Natural killer cell treated with Interleukin-12 subunit alpha and Interleukin-12 subunit beta and Interleukin-15 and Interleukin-18, amount 100 ng/mL, for 72 hours (primary cell): ENCODE measurements around the gene UBL7. TPM values are rescaled to one million over a fixed set of nuclear protein-coding genes. Genes with fewer than 3 reads are reported as not detected.
A peak's percentile ranks its signal among the peaks of the same experiment; 100 is the strongest.

Source experiments
- ATAC-seq, 2 donors: fragments of 150-1000 bp; cut with Tn5 transposase in 1 of 2; sonication (Bioruptor Pico), chemical (Tn5 transposase) in 1 of 2; 2 replicates each; pipeline ENCODE4 v1.10.0; 2021
- DNase-seq: peaks from one replicate; pipeline ENCODE4 v3.0.0; 2022; ENCODE audit warnings: low spot score
- H3K27ac Mint-ChIP-seq, 2 donors: 1 replicate in 1 of 2; 2 replicates in 1 of 2; pipeline ENCODE4 v1.8.0; 2022; ENCODE audit warnings: mixed read lengths in 2 of 2, mild to moderate bottlenecking in 1 of 2, moderate library complexity in 1 of 2
- H3K27me3 Mint-ChIP-seq, 2 donors: 1 replicate in 1 of 2; 2 replicates in 1 of 2; pipeline ENCODE4 v1.8.0; 2022; ENCODE audit warnings: mixed read lengths in 2 of 2
- H3K36me3 Mint-ChIP-seq: one replicate; pipeline ENCODE4 v1.8.0; 2022; ENCODE audit warnings: mixed read lengths
- H3K4me1 Mint-ChIP-seq, 2 donors: 1 replicate in 1 of 2; 2 replicates in 1 of 2; pipeline ENCODE4 v1.8.0; 2022; ENCODE audit warnings: low read depth in 2 of 2, mixed read lengths in 2 of 2, mild to moderate bottlenecking in 1 of 2
- H3K4me3 Mint-ChIP-seq: one replicate; pipeline ENCODE4 v1.8.0; 2022; ENCODE audit warnings: mixed read lengths
- H3K9me3 Mint-ChIP-seq: 2 replicates; pipeline ENCODE4 v1.8.0; 2022; ENCODE audit warnings: mixed read lengths
- total RNA-seq, 2 donors: library from RNA; stranded (reverse); gene quantifications; one replicate each; pipeline ENCODE4 v1.2.3, GENCODE V29; 2022

Gene UBL7
- total RNA-seq, 2 donors from 2014 or later = 34.3 to 38.9 TPM

DNA sequence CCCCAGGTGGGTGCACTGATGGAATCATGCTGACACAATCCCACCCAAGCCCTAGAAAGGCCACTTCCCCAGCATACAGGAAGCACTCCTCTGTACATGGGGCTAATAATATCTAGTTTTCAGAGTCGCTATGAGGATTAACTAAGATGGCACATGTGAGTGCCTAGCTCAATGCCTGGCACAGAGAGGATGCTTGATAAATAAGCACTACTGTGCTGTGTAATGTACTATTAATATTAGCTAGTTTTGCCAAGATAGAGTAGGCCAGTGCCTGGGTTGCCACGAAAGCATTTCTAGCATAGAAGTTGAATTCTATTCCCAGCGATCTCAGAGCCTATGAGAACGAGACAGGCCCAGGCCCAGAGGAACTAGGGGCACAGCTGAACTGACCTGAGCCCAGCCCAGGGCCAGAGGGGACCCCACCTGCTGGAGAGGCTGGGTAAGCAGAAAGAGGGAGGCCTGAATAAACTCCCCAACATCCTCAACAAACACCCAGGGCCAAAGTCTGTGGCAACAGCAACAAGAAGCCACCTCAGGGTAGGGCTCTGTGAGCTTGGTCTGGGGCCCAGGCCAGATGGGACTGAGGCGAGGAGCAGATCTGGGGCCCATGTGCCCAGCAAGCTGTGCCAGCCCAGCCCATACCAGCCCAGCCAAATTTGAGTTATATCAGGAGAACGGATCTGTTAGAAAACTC is 19.6 kb downstream of the UBL7 start:
- no peak overlapping the region for H3K27ac Mint-ChIP-seq
- DNase-seq (no peak), ATAC-seq (no peak)
- H3K9me3 Mint-ChIP-seq = no peaks in the 10 kb centered on the region
- H3K36me3 Mint-ChIP-seq = no peaks in the 10 kb centered on the region
- no peak overlapping the region for H3K4me3 Mint-ChIP-seq
- peaks cover 8 to 11% of the 10 kb centered on the region in 2 donors for H3K4me1 Mint-ChIP-seq
- H3K27me3 Mint-ChIP-seq = no peaks in the 10 kb centered on the region

DNA sequence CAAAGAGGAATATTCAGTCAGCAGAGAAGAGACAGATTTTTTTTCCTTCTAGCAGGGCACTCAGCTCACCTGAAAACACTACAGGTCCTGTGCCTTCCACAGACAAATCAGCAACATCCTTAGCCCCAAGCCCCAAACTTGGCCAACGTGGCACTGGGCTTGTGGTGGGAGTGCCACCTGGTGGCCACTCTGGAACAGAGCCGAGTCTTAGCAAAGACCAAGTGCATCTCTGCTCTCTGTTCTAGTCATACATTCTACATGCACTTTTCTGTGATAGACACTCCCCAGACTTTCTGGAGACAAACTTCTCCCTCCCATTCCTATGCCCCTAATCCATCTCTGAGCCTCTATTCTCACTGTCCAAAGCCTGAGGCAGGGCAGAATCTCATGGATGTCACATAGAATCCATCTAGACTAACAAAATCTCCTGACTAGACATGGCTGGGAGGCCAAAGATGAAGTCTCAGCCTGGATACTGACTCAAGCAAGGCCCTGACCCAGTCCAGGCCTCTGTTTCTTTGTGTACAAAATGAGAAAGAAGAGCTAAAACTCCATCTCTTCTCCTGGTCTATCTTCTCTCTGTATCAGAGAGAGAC is 22.1 kb downstream of the UBL7 start:
- Mint-ChIP-seq H3K9me3 (no peaks in the 10 kb centered on the region), H3K4me3 (no peak overlapping the region), H3K4me1 (peaks cover 27 to 32% of the 10 kb centered on the region in 2 donors), H3K27ac (peak overlapping the region; percentile 64 to 68), H3K36me3 (no peaks in the 10 kb centered on the region), H3K27me3 (no peaks in the 10 kb centered on the region)
- DNase-seq (peak; percentile 71), ATAC-seq (peak; percentile 60 to 67)

DNA sequence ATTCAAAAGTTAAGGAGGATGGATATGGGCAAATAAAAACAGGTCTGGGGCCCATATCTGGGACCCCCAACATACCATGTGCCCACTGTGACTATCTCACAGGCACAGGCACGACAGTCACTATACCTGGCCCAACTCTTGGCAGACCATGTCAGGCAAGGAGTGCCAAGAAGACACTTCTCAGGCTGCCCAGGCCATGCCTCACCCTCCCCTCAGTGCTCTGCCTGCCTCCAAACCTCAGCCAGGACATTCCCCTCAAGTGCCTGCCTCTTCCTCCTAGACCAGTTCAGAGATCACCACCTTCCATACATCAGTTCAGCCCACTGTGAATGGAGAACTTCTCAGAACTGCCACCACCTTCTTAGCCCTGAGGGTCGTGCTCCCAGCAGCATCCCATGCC is 22.8 kb downstream of the UBL7 start:
- DNase-seq (no peak), ATAC-seq (no peak)
- Mint-ChIP-seq H3K4me3 (no peak overlapping the region), H3K9me3 (no peaks in the 10 kb centered on the region), H3K36me3 (no peaks in the 10 kb centered on the region), H3K27me3 (no peaks in the 10 kb centered on the region), H3K27ac (peak overlapping the region; percentile 64 to 68), H3K4me1 (peaks cover 27 to 32% of the 10 kb centered on the region in 2 donors)

- H3K4me1 Mint-ChIP-seq = peaks cover 55 to 59% of the 10 kb centered on the region in 2 donors
- no peak for ATAC-seq
- DNase-seq = no peak
- H3K27ac Mint-ChIP-seq = peak overlapping the region; percentile 85 to 89
- H3K4me3 Mint-ChIP-seq = peak overlapping the region; percentile 82
- no peaks in the 10 kb centered on the region for H3K27me3 Mint-ChIP-seq
- no peaks in the 10 kb centered on the region for H3K9me3 Mint-ChIP-seq
- no peaks in the 10 kb centered on the region for H3K36me3 Mint-ChIP-seq
These were observed 26.5 kb downstream of the UBL7 start for GRCh38 chr15:74434263-74435136.

GRCh38 chr15:74433592-74434262 is 27.2 kb downstream of the UBL7 start, which contains the start of gene SEMA7A:
TSS of gene SEMA7A (minus strand) at chr15:74433958. CDS start at chr15:74433918, 40 bp downstream.
- peaks cover 55 to 60% of the 10 kb centered on the region in 2 donors for H3K4me1 Mint-ChIP-seq

DNA sequence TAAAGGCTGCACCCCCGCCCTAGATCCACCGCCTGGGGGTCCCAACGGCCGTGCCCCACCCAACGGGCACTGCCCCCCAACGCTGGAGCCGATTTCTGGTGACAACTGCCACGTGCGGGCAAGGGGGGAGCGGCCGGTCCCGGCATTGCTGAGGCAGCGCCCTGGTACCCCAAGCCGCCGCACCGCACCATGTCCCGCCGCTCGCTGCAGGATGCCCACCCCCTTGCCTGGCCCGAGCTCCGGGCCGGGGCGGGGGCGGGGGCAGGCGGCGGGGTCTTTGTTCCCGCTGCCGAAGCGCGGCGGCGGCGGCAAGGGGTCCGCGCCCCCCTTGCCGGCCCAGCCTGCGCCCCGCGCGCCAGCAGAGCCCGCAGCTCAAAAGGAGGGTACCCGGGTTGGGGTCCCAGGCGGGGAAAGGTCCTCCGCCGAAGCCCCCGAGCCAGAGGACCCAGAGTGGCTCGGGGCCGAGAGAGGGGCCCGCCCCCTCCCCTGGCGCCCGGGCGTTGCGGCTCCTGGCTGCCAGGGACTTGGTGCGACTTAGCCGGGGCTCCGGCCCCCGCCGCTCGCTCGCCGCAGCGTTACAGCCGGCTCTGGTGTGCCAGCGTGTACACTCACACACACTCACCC is 27.9 kb downstream of the UBL7 start:
- Mint-ChIP-seq H3K27ac (peak overlapping the region in 1 of 2 donors; percentile 61), H3K4me3 (peak overlapping the region; percentile 89), H3K27me3 (no peaks in the 10 kb centered on the region), H3K9me3 (no peaks in the 10 kb centered on the region), H3K36me3 (no peaks in the 10 kb centered on the region), H3K4me1 (peaks cover 55 to 58% of the 10 kb centered on the region in 2 donors)
- DNase-seq = no peak
- ATAC-seq = peak in 1 of 2 donors; percentile 24

More at GRCh38 chr15:74433592-74434262, 27.2 kb downstream of the UBL7 start, which contains the start of gene SEMA7A:
- Mint-ChIP-seq H3K36me3 (no peaks in the 10 kb centered on the region), H3K4me3 (peak within 1 kb of the TSS; percentile 89), H3K9me3 (no peaks in the 10 kb centered on the region), H3K27me3 (no peaks in the 10 kb centered on the region), H3K27ac (peak within 1 kb of the TSS; percentile 85 to 89)
- ATAC-seq (peak; percentile 94 to 97), DNase-seq (peak; percentile 94)

DNA sequence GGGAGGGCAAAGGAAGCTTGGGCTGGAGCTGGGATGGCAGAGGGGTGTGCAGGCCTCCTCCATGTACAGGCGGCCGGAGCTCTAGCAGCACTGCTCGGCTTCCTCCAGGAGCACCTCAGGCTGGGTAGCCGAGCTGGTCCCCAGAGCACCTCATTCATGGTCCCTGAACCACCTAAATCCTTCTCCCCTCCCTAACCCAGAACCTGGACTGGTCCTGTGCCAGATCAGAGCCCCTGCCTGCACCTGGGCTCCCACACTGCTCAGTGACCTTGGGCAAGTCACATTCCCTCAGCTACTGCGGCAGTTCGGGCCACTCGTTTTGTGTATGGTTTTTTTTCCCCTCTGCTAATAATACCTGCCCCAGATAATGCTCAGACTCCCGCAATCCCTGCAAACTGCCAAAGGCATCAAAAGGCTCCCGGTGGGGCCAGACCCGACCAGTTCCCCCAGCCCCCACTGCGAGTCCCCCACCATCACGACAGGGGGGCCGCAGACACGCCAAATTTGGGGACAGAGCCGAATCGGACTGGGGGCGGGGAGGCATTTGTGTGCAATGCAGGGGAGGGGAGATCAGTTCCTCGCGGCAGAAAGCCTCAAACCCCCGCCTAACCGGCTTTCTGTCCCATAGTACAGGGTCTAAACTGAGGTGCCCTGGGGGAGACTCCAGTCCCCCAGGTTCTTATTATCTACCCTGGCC is 28.5 kb downstream of the UBL7 start:
- Mint-ChIP-seq H3K4me3 (peak overlapping the region; percentile 89), H3K27ac (peak overlapping the region in 1 of 2 donors; percentile 61), H3K27me3 (no peaks in the 10 kb centered on the region), H3K36me3 (no peaks in the 10 kb centered on the region), H3K9me3 (no peaks in the 10 kb centered on the region), H3K4me1 (peaks cover 60 to 61% of the 10 kb centered on the region in 2 donors)
- no peak for DNase-seq
- no peak for ATAC-seq

GRCh38 chr15:74431645-74432044 is 29.3 kb downstream of the UBL7 start:
- Mint-ChIP-seq H3K9me3 (no peaks in the 10 kb centered on the region), H3K4me3 (peak overlapping the region; percentile 89), H3K4me1 (peaks cover 62 to 64% of the 10 kb centered on the region in 2 donors), H3K27me3 (no peaks in the 10 kb centered on the region), H3K36me3 (no peaks in the 10 kb centered on the region), H3K27ac (peak overlapping the region; percentile 61 to 75)
- DNase-seq (no peak), ATAC-seq (no peak)

DNA sequence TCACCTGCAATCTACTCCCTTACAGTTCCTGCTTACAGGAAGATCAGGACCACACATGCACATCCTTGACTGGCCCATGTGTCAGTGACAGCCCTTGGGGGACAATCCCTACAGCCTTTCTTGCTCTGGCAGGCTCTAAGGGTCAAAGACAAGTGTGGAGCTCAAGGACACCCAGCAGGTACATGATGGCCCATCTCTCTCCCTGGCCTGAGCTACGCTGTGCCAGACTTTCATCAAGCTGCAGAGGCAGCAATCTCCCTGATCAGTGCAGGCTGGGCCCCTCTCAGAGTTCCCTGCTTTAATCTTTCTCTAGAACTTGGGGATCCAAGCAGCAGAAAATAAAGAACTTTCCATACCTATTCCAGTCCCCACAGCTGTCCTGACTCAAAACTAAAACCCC is 29.8 kb downstream of the UBL7 start:
- peak overlapping the region; percentile 61 to 75 for H3K27ac Mint-ChIP-seq
- DNase-seq (no peak), ATAC-seq (no peak)
- peak overlapping the region; percentile 89 for H3K4me3 Mint-ChIP-seq
- H3K4me1 Mint-ChIP-seq = peaks cover 64 to 65% of the 10 kb centered on the region in 2 donors
- H3K27me3 Mint-ChIP-seq = no peaks in the 10 kb centered on the region
- no peaks in the 10 kb centered on the region for H3K36me3 Mint-ChIP-seq
- H3K9me3 Mint-ChIP-seq = no peaks in the 10 kb centered on the region

DNA sequence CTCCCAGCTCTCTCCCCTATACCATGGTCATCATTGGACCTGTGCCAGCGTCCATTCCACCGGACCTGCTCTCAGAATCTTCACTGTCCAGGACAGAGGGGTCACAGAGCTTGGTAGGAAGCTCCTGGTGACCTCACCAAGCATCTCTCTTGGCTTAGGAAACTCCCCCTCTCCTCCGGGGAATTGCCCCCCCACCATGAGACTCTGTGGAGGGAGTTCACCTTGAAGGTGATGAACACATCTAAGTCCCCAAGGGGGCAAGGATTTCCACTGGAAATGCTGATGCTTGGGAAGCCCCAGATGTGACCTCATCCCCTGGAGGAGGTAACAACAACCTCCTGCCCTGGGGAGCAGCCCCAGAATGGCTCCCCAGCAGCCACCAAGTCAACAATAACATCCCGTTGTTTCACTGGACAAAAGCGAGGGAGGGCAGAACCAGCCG is 30.4 kb downstream of the UBL7 start:
- no peaks in the 10 kb centered on the region for H3K36me3 Mint-ChIP-seq
- peaks cover 59 to 62% of the 10 kb centered on the region in 2 donors for H3K4me1 Mint-ChIP-seq
- no peak overlapping the region for H3K4me3 Mint-ChIP-seq
- no peak for DNase-seq
- H3K9me3 Mint-ChIP-seq = no peaks in the 10 kb centered on the region
- ATAC-seq = no peak
- H3K27me3 Mint-ChIP-seq = no peaks in the 10 kb centered on the region
- no peak overlapping the region for H3K27ac Mint-ChIP-seq

GRCh38 chr15:74429781-74430400 is 31.1 kb downstream of the UBL7 start:
- H3K9me3 Mint-ChIP-seq = no peaks in the 10 kb centered on the region
- H3K36me3 Mint-ChIP-seq = no peaks in the 10 kb centered on the region
- ATAC-seq (no peak), DNase-seq (no peak)
- H3K27me3 Mint-ChIP-seq = no peaks in the 10 kb centered on the region
- peak overlapping the region in 1 of 2 donors; percentile 31 for H3K27ac Mint-ChIP-seq
- peaks cover 56 to 57% of the 10 kb centered on the region in 2 donors for H3K4me1 Mint-ChIP-seq
- H3K4me3 Mint-ChIP-seq = peak overlapping the region; percentile 65
